ENCODE results near the gene IL17D.

DNA sequence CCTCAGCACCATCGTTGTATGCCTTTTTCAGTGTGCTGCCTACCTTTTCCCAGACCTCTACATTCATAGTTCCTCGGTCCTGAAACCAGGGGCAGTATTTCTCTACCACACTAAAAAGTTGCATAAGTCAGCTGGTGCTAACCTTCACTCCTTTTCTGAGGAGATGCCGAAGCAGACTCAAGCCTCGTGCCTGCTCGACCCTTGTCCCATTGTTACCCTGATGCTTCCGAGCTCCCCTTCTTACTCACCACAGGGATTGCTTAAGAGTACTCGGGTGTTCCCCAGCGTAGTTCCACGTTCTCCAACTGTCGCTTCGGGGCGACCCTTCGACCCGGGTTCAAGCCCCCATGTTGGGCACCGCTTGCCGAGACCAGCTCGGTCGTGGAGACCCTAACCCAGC, 19.0 kb upstream of the IL17D start:
- TF ChIP-seq POLR2A (IDR thresholded peaks at IDR 0.05), result no peak
- TF ChIP-seq, protein P1, sequence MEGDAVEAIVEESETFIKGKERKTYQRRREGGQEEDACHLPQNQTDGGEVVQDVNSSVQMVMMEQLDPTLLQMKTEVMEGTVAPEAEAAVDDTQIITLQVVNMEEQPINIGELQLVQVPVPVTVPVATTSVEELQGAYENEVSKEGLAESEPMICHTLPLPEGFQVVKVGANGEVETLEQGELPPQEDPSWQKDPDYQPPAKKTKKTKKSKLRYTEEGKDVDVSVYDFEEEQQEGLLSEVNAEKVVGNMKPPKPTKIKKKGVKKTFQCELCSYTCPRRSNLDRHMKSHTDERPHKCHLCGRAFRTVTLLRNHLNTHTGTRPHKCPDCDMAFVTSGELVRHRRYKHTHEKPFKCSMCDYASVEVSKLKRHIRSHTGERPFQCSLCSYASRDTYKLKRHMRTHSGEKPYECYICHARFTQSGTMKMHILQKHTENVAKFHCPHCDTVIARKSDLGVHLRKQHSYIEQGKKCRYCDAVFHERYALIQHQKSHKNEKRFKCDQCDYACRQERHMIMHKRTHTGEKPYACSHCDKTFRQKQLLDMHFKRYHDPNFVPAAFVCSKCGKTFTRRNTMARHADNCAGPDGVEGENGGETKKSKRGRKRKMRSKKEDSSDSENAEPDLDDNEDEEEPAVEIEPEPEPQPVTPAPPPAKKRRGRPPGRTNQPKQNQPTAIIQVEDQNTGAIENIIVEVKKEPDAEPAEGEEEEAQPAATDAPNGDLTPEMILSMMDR (IDR thresholded peaks at IDR 0.05), result no peak
